ENCODE results near the gene TAF11L6. TPM values are rescaled to one million over a fixed set of nuclear protein-coding genes. Genes with fewer than 3 reads are reported as not detected.
"Not testable (repeated sequence)": the region's sequence is repeated elsewhere in the genome, so short reads cannot be mapped to it uniquely, and the experiment has no call there.

The TAF11L6 gene
- total RNA-seq, result not detected

DNA sequence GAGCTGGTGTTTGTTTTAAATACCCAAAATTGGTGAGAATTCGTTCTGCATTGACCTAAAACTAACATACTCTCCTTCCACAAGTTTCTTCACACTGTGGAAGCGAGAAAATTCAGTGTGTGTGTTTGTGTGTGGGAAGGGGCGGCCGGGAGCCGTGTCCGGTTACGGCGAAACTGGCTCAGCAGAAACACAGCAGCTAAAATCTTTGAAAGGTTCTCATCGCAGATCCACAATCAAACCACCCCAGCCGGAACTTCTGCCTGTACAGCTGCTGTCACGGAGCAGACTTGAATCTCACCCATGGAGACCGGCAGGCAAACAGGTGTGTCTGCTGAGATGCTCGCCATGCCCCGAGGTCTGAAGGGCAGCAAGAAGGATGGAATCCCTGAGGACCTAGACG lies at the start of gene TAF11L6:
TAF11L6 (plus strand) TSS at position 301 of the 400 bp plus-strand sequence.
- ATAC-seq, result not testable (repeated sequence)

DNA sequence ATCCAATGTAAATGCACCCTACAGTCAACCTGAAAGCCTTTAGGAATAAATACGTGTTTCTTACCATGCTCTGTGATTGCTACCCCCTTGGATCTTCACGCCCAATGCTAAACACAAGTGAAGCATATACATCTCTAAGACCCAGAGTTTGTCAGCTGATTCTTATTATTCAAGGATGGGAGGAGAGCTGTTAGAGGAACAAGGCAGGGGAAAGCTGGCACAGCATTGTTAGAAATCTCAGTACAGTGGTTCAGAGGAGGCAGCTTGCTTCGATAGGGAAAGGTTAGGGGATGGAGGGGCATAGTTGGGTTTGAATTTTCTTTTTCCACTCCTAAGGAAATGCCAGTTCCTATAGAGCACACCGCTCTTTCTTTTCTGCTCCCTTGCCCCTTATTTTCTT lies 47.1 kb upstream of the TAF11L6 start:
- no peak for ATAC-seq

GRCh38 chr5:17482790-17483189 lies 45.7 kb upstream of the TAF11L6 start:
- ATAC-seq, result no peak

DNA sequence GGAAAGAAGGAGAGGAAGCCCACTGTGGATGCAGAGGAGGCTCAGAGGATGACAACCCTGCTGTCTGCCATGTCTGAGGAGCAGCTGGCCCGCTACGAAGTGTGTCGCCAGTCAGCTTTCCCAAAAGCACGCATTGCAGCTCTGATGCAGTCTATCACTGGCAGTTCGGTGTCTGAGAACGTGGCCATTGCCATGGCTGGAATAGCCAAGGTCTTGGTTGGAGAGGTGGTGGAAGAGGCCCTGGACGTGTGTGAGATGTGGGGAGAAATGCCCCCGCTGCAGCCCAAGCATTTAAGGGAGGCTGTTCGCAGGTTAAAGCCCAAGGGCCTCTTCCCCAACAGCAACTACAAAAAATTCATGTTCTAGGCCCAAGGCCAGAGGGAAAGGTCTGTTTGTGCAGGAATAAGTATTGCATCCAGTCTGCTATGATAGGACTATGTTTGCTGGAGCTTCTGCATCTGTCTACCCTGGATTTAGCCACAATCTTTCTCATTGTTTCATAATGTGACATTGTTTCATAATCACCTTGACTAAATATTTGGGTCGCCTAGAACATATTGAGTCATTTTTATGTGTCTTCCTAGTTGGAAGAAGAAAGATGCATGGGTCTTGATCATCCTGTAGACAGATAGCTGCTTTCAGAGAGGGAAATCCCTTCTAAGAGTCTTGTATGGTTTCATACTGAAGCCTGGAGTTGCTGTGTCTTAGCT lies 41.9 kb upstream of the TAF11L6 start:
- not testable (repeated sequence) for ATAC-seq

- ATAC-seq, result no peak
Observed at GRCh38 chr5:17487174-17487512, 41.3 kb upstream of the TAF11L6 start.

GRCh38 chr5:17491257-17491656 lies 37.2 kb upstream of the TAF11L6 start:
- ATAC-seq, result not testable (repeated sequence)

DNA sequence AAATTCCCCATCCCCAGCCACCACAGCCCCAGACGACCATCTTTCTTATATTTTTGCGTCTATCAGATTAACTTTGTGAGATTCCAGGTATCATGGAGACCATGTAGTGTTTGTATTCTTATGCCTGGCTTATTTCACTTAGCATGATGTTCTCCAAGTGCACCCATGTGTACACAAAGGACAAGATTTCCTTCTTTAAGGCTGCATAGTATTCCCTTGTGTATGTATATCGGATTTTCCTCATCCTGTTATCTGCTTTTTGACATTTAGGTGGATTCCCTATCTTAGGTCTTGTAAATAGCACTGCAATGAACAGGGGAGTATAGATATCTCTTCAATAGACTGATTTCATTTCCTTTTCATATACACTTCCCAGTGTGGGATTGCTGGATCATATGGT lies 35.7 kb upstream of the TAF11L6 start:
- ATAC-seq, result no peak

DNA sequence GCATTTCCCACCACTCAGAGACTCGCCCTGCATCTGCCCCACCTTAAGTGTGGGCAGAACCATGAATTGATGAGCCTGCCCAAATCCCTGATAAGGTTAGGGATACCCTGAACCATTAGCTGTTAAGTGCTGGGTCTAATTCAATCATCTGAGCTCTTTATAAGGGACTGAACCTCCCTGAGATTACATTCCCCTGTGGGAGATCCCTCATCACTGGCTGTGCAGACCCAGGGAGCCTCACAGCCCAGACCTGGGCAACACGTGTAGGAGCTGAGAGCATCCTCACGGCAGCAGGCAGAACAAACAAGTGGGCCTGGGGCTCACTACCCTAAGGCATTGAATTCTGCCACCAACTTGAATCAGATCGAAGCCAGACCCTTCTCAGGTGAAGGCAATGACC lies 31.0 kb upstream of the TAF11L6 start:
- no peak for ATAC-seq

- ATAC-seq, result not testable (repeated sequence)
Observed at GRCh38 chr5:17497931-17498330, 30.5 kb upstream of the TAF11L6 start, which contains the start of gene TAF11L2. TSS of gene TAF11L2 (plus strand) at chr5:17498231.

- no peak for ATAC-seq
Observed at GRCh38 chr5:17511775-17512325, 16.6 kb upstream of the TAF11L6 start.

GRCh38 chr5:17517526-17517925 lies 10.9 kb upstream of the TAF11L6 start:
- not testable (repeated sequence) for ATAC-seq

- ATAC-seq, result not testable (repeated sequence)
Observed at GRCh38 chr5:17518067-17518466, 10.4 kb upstream of the TAF11L6 start, which contains the start of gene TAF11L3. TSS of gene TAF11L3 (plus strand) at chr5:17518367.

DNA sequence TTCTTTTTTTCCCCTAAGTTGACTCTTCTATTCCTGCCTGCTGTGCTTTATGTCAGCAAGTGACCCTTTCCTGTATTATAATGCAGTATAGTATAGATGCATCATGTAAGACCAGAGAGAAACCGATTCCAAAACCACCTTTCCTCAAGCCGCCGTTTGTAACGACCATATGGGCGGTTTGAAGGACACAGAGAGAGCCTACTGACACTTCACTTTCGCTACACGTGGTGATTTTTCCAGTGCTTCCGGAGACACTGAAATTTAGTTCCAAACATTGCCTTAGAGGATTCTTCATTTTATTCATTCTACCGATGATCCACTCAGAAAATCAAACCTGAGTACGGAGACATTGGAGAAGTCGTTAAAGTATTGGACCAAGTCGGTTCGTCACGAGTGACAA lies 9.0 kb upstream of the TAF11L6 start:
- ATAC-seq, result not testable (repeated sequence)

DNA sequence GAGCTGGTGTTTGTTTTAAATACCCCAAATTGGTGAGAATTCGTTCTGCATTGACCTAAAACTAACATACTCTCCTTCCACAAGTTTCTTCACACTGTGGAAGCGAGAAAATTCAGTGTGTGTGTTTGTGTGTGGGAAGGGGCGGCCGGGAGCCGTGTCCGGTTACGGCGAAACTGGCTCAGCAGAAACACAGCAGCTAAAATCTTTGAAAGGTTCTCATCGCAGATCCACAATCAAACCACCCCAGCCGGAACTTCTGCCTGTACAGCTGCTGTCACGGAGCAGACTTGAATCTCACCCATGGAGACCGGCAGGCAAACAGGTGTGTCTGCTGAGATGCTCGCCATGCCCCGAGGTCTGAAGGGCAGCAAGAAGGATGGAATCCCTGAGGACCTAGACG lies 7.0 kb upstream of the TAF11L6 start, which contains the start of gene TAF11L4:
TAF11L4 (plus strand) TSS at position 301 of the 400 bp plus-strand sequence.
- ATAC-seq, result not testable (repeated sequence)

GRCh38 chr5:17524935-17525334 lies 3.5 kb upstream of the TAF11L6 start, which contains the start of gene TAF11L5:
TSS of gene TAF11L5 (plus strand) at chr5:17525235.
- ATAC-seq, result not testable (repeated sequence)

- ATAC-seq, result not testable (repeated sequence)
Observed at GRCh38 chr5:17526504-17526903, 2.0 kb upstream of the TAF11L6 start.

Other genes with a start within 250 kb of the TAF11L6 start
- not detected for gene TAF11L2, start 30.4 kb upstream of the TAF11L6 start, total RNA-seq
- gene TAF11L3, start 10.3 kb upstream of the TAF11L6 start, total RNA-seq, result not detected
- not detected for gene TAF11L4, start 6.9 kb upstream of the TAF11L6 start, total RNA-seq
- gene TAF11L5, start 3.4 kb upstream of the TAF11L6 start, total RNA-seq, result not detected
- not detected for gene TAF11L7, start 57.1 kb downstream of the TAF11L6 start, total RNA-seq
- gene TAF11L8, start 62.3 kb downstream of the TAF11L6 start, total RNA-seq, result not detected
- gene TAF11L9, start 65.7 kb downstream of the TAF11L6 start, total RNA-seq, result not detected
- not detected for gene TAF11L10, start 69.2 kb downstream of the TAF11L6 start, total RNA-seq
- gene TAF11L11, start 75.5 kb downstream of the TAF11L6 start, total RNA-seq, result not detected
- not detected for gene TAF11L12, start 81.7 kb downstream of the TAF11L6 start, total RNA-seq
- not detected for gene TAF11L13, start 103.4 kb downstream of the TAF11L6 start, total RNA-seq
- gene TAF11L14, start 105.8 kb downstream of the TAF11L6 start, total RNA-seq, result not detected